Prostate gland (tissue), 2 donors: ENCODE results near the gene GRB7.

Experiments used
- POLR2A ChIP-seq: fragments of 450-650 bp; IDR thresholded peaks from one replicate; pipeline ENCODE4 v1.6.1; 2016; ENCODE audit warnings: antibody characterized with exemption, mild to moderate bottlenecking
- TF ChIP-seq, protein P1 (sequence below), 4 experiments: fragments of 200-600 bp in 2 of 4; fragments of 450-650 bp in 2 of 4; sonication (generic) in 2 of 4; IDR thresholded peaks; 1 replicate in 3 of 4; 2 replicates in 1 of 4; pipeline ENCODE4 v1.5.1; 2016 to 2019; ENCODE audit warnings: antibody characterized with exemption in 4 of 4, mild to moderate bottlenecking in 2 of 4, moderate library complexity in 2 of 4

DNA sequence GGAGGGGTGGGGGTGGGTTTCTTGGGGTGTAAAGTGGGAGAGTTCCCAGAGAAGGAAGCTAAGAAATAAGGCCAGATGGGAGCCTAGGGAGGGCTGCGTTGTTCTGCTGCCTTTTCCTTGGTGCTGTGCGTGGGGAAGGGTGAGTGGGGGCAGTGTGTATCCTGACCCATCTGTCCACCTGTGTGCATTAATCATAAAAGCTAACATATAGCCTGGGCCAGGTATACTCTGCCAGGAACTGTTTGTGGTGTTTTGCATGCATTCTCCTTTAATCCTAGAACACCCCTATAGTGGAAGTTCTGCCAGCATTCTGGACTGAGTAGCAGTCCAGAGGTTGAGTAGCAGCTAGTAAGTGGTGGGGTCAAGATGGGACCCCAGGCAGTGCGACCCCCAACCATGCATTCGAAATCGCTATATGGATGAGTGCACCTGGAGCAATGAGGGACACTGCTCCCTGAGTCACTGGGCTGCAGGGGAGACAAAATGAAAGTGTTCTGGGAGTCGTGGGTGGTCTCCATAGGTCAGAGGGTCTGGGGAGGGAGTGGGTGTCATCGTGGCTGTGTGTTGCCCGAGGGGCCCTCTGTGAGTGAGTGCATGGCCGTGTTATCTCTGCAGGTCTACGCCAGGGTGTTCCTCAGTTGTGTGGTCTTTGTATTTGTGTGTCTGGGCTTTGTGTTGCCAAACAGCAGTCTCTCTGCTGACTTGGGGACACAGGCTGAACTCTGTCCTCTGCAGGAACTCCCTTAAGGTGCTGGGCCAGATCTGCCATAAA, 36.5 kb upstream of the GRB7 start:
- TF ChIP-seq, protein P1, sequence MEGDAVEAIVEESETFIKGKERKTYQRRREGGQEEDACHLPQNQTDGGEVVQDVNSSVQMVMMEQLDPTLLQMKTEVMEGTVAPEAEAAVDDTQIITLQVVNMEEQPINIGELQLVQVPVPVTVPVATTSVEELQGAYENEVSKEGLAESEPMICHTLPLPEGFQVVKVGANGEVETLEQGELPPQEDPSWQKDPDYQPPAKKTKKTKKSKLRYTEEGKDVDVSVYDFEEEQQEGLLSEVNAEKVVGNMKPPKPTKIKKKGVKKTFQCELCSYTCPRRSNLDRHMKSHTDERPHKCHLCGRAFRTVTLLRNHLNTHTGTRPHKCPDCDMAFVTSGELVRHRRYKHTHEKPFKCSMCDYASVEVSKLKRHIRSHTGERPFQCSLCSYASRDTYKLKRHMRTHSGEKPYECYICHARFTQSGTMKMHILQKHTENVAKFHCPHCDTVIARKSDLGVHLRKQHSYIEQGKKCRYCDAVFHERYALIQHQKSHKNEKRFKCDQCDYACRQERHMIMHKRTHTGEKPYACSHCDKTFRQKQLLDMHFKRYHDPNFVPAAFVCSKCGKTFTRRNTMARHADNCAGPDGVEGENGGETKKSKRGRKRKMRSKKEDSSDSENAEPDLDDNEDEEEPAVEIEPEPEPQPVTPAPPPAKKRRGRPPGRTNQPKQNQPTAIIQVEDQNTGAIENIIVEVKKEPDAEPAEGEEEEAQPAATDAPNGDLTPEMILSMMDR (IDR thresholded peaks at IDR 0.05) = no peak
- TF ChIP-seq POLR2A = peak; percentile 39
